Stimulated activated CD8-positive, alpha-beta memory T cell treated with anti-CD3 and anti-CD28 coated beads, Interleukin-2, amount 100 ng/mL, for 1 hour (primary cell): ENCODE data around the gene DSCAM.

Experiments used
- DNase-seq, 2 donors: peaks; one replicate each; pipeline ENCODE4 v3.0.0-alpha.2; 2020; ENCODE audit warnings: low read depth in 2 of 2

The DSCAM gene

DNA sequence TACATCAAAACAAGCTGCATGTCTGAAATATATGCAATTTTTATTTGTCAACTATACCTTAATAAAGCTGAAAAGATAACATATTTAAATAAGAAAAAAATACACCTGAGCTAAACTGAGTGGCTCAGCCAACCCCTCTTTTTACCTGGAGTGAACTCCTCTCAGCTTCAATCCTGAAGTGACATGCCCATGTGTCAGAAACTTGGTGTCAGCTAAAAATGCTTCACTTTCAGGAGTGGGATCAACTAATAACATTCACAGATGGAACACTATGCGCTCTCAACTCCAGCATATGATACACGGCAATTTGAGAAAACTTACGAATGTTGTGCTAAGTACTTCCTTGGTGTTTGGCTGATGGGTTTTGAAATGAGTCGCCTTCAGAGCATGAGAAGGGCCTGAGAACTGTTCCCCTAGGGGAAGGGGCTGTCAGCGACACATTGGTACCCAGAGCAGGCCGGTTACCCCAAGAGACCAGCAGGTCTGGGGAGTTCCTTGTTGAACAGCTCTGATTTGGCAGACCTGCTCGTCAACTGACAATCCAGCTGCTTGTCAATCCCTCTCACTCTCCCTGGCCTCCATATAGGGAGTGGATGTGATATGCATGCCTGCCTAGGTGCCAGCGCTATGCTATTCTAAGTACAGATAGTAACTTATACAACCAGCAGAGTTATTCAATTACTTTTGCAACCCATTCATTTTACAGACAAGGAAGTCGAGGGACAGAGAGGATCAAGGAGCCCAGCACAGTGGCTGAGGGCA lies 712.0 kb downstream of the DSCAM start:
- no peak for DNase-seq

- no peak for DNase-seq
Observed at GRCh38 chr21:40130476-40130875, 716.5 kb downstream of the DSCAM start.

GRCh38 chr21:40129809-40130208 lies 717.1 kb downstream of the DSCAM start:
- no peak for DNase-seq

GRCh38 chr21:40128891-40129290 lies 718.1 kb downstream of the DSCAM start:
- DNase-seq = no peak

DNA sequence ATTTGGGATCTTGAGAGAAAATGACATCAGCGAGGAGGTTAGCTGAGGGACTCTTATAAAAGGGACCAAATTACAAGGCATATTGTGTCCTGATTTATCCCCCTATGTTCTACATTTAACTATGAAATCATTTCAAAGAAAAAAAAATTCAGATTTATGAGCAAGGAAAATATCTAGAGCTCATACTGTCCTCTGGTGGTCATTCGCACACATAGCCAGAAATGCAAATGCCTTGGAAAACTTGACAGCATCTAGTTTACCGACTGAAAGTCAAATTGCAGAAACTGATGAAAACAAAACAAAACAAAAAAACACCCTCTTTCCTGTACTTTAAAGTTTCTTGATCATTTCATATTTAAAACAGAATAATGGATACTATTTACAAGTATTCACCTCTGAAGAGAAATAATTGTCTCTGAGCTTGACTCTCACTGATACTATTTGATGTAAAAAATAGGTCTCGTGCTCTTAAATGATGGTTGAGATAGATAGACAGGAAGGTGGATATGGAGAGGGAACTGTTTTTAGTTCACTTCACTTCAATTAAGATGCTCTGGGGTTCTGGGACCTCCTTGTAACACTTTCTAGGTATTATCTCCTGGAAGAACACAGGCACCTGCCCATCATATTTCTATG lies 725.9 kb downstream of the DSCAM start:
- DNase-seq = no peak

- DNase-seq = no peak
Observed at GRCh38 chr21:40118527-40118926, 728.4 kb downstream of the DSCAM start.

DNA sequence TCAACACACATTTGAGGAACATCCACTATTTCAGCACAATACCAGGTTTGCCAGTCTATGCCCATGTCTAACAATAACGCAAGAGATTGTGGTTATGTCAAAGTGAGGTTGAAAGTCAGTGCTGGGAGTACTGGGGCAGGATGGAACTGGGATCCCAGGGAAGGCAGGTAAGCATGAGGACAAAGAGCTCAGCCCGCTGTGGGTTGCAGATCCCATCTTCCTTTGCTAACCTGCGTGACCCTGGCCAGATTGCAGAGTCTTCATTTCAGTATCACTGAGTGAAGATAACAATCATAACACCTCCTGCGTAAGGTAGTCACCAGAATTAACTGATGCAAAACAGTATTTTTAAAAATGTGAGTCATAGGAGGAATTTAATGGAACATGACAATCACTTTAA lies 729.7 kb downstream of the DSCAM start:
- DNase-seq = no peak

DNA sequence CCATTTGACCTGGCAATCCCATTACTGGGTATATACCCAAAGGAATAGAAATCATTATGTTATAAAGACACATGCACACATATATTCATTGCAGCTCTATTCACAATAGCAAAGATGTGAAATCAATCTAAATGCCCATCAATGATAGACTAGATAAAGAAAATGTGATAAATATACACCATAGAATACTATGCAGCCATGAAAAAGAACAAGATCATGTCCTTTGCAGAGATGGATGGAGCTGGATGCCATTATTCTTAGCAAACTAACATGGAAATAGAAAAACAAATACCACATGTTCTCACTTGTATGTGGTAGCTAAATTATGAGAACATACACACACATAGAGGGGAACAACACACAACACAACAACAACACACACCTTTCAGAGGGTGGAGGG lies 731.2 kb downstream of the DSCAM start:
- no peak for DNase-seq

DNA sequence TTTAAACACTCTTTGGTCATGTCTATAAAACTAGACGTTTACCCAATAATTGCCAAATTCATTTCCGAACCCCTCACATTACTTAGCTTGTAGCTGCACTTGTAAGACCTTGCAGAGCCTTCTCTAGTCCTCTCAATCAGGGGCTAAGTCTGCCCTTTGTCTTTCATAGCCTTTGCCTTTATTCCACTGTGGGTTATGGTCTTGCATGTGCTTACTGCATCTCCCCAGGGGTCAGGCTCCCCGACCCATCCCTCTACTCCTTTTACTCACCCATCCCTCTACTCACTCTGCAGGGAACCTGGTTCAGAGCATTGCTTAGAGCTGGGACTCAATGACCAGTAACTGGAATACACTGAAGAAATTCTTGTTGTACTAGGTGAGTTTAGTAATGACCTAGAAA lies 744.3 kb downstream of the DSCAM start:
- no peak for DNase-seq

DNA sequence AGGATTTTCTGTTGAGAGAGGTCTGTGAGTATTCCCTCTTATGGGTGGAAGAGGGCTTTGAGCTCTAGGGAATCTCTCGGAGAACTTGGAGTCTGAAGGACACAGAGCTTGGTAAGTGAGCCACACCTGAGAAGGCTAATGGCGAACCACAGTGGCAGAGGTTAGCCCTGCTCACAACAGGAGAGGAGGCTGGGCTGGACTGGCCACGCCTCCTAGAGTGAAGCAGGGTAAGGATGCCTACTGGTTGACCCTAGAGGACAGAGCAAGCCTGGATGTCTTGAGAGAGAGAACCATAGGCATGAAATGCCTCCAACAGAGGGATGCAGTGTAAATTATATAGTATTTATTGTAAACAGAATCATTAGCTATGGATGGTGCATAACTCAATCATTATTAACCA lies 747.1 kb downstream of the DSCAM start:
- no peak for DNase-seq

DNA sequence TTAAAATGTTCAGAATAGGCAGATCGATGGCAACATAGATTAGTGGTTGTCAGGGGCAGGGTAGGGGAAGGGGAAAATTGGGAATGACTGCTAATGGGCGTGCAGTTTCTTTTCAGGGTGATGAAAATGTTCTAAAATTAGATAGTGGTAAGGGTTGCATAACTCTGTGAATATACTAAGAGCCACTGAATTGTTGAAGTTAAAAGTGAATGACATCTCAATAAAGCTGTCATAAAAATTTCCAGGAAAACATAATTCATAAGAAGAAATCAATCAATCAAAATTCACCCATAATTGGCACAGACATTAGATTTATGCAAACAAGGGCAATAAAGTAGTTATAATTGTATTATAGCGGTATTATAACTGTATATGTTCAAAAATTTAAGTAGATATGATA lies 751.5 kb downstream of the DSCAM start:
- DNase-seq = no peak

GRCh38 chr21:40080385-40080784 lies 766.6 kb downstream of the DSCAM start:
- no peak for DNase-seq

- DNase-seq = no peak
Observed at GRCh38 chr21:40074710-40075109, 772.2 kb downstream of the DSCAM start.

DNA sequence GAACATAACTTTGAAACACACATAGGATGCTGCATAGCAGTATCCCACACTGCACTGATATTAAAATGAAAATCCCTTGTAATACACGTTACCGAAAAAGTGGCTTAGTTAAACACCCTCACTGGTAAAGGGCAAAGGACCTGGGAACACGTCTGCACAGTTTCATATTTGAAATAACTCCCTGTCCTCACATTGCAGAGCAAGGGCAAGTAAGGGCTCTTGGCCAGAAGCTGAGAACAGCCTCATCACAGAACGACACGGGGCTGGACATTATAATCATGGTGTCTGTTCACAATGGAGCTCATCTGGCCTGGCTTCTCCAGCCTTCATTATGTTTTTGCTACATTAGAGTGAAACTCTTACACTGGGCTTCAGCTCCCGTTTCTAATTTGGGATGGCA lies 772.8 kb downstream of the DSCAM start:
- DNase-seq = no peak

- no peak for DNase-seq
Observed at GRCh38 chr21:40073642-40074041, 773.3 kb downstream of the DSCAM start.

GRCh38 chr21:40070871-40071270 lies 776.1 kb downstream of the DSCAM start:
- DNase-seq = no peak

DNA sequence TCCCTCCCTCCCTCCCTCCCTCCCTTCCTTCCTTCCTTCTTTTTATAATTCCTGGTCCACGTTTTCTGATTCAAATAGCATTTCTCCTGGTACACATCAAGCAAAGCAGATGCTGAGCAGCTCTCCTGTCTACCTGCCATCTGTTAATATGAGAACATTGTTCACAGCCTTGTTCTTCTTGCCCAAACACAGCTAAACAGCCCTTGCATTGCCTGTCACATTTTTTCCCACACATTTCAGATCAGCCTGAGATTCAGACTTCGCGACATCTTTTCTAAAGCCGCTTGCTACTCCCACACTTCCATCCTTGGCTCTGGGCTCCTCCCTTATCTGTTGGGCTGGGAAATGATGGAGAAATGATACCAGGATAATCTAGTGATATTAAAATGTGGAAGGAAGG lies 779.2 kb downstream of the DSCAM start:
- no peak for DNase-seq

DNA sequence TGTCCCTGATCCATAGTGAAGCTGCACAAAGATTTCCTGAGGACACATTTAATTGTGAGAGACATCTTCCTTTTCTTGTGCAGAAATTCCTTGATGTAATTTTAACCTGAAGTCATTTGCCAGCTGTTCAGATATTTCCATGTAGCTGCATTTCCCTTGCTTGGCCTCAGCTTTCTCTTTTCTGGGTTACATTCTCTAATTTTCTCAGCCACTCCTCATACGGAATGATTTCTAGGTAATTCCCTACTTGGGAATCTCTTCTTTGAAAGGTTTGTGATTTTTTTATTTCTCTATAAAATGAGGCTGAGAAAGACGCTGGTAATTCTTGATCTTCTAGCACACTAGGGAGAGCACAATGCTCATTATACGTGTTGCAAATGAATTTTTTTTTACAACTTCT lies 780.7 kb downstream of the DSCAM start:
- no peak for DNase-seq

- DNase-seq = no peak
Observed at GRCh38 chr21:40060083-40060677, 786.8 kb downstream of the DSCAM start.

GRCh38 chr21:40057331-40057730 lies 789.6 kb downstream of the DSCAM start:
- DNase-seq = no peak

GRCh38 chr21:40056031-40056430 lies 790.9 kb downstream of the DSCAM start:
- no peak for DNase-seq

GRCh38 chr21:40054403-40054802 lies 792.6 kb downstream of the DSCAM start:
- DNase-seq = no peak

DNA sequence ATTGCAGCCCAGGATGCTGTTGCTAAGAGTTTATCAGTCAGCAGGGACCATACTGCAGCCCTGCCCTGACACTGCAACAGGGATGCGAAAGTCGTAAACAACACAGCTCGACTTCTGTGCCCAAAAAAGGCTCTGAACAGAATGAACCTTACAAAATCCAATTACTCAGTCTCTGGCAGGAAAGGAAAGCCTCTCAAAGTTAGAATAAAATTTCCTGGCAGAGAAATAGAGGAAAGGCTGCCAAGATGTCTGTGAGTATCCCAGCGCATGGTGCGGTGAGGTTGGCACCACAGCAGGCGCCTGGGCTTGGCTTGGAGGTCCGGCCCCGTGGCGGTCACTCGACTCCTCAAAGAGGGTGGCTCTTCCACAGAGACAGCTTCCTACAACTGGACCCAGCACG lies 794.0 kb downstream of the DSCAM start:
- no peak for DNase-seq
